K562 (cell line): ENCODE results near the gene DENND4C. TPM values are rescaled to one million over a fixed set of nuclear protein-coding genes. Genes with fewer than 3 reads are reported as not detected.
A peak's percentile ranks its signal among the peaks of the same experiment; 100 is the strongest.

ENCODE experiments used
- BHLHE40 ChIP-seq: IDR thresholded peaks from 2 replicates; pipeline ENCODE4 v1.6.1; 2011; ENCODE audit warnings: low read length, improper control_type of control experiment
- CBFA2T2 ChIP-seq: fragments of 450-650 bp; conservative IDR thresholded peaks from 2 replicates; pipeline ENCODE4 v1.6.1; 2017; ENCODE audit warnings: mild to moderate bottlenecking
- CEBPG ChIP-seq, 3 experiments: fragments of 200-800 bp in 1 of 3; sonication (Bioruptor generic) in 1 of 3; sonication (generic) in 1 of 3; formaldehyde crosslinking in 1 of 3; IDR thresholded peaks in 2 of 3; conservative IDR thresholded peaks in 1 of 3; 2 replicates each; pipeline versions ENCODE4 v1.6.1 to v1.8.0; 2016 to 2022; ENCODE audit warnings: missing compliant biosample characterization in 2 of 3, missing genetic modification characterization in 2 of 3, mild to moderate bottlenecking in 1 of 3, missing genetic modification reagents in 1 of 3
- CHCHD3 ChIP-seq: fragments of 250-450 bp; sonication (Bioruptor Pico); IDR thresholded peaks from 2 replicates; pipeline ENCODE4 v2.1.2; 2022; ENCODE audit warnings: mild to moderate bottlenecking
- CSDE1 ChIP-seq, 2 experiments: fragments of 450-650 bp; IDR thresholded peaks; 2 replicates each; pipeline ENCODE4 v1.6.1; 2016; ENCODE audit warnings: mild to moderate bottlenecking in 1 of 2
- DPF2 ChIP-seq: fragments of 450-650 bp; IDR thresholded peaks from 2 replicates; pipeline ENCODE4 v1.6.1; 2016
- FIP1L1 ChIP-seq: fragments of 200-400 bp; formaldehyde crosslinking; IDR thresholded peaks from 2 replicates; pipeline ENCODE4 v1.6.1; 2018; ENCODE audit warnings: mild to moderate bottlenecking, low read depth, low read length; ENCODE audit not compliant: poor library complexity, severe bottlenecking
- KAT7 ChIP-seq: sonication (generic); formaldehyde crosslinking; IDR thresholded peaks from 2 replicates; pipeline ENCODE4 v1.8.0; 2022; ENCODE audit warnings: missing genetic modification reagents, mild to moderate bottlenecking, borderline replicate concordance
- KDM4B ChIP-seq, 2 experiments: fragments of 450-650 bp in 1 of 2; sonication (generic) in 1 of 2; IDR thresholded peaks; 2 replicates each; pipeline ENCODE4 v1.6.1; 2016 to 2017; ENCODE audit warnings: borderline replicate concordance in 2 of 2, antibody characterized with exemption in 1 of 2, low read depth in 1 of 2, mild to moderate bottlenecking in 1 of 2
- MCM3 ChIP-seq: fragments of 450-650 bp; IDR thresholded peaks from 2 replicates; pipeline ENCODE4 v1.6.1; 2016
- MYC ChIP-seq, 2 experiments: fragments of 250-450 bp in 1 of 2; sonication (Bioruptor Pico) in 1 of 2; IDR thresholded peaks; 2 replicates each; pipeline versions ENCODE4 v1.5.1 to v1.6.1; 2012 to 2021; ENCODE audit warnings: low read depth in 2 of 2, borderline replicate concordance in 1 of 2, improper control_type of control experiment in 1 of 2, low read length in 1 of 2, mild to moderate bottlenecking in 1 of 2, moderate library complexity in 1 of 2
- NFE2L1 ChIP-seq: fragments of 450-650 bp; IDR thresholded peaks from 2 replicates; pipeline ENCODE4 v1.6.1; 2016; ENCODE audit warnings: missing genetic modification characterization, low read depth, mild to moderate bottlenecking, missing compliant biosample characterization, moderate library complexity, borderline replicate concordance
- PHB2 ChIP-seq: fragments of 450-650 bp; IDR thresholded peaks from 2 replicates; pipeline ENCODE4 v1.6.1; 2017; ENCODE audit warnings: low read depth
- PML ChIP-seq: IDR thresholded peaks from 2 replicates; pipeline ENCODE4 v1.6.1; 2012; ENCODE audit warnings: low read length, inconsistent platforms
- RBFOX2 ChIP-seq: fragments of 200-400 bp; formaldehyde crosslinking; IDR thresholded peaks from 2 replicates; pipeline ENCODE4 v1.6.1; 2017; ENCODE audit warnings: low read depth, mild to moderate bottlenecking, low read length, moderate library complexity
- RUNX1 ChIP-seq: sonication (generic); IDR thresholded peaks from 2 replicates; pipeline ENCODE4 v1.6.1; 2016; ENCODE audit warnings: antibody characterized with exemption, low read depth
- ZKSCAN3 ChIP-seq: fragments of 250-450 bp; sonication (Bioruptor Pico); IDR thresholded peaks from 2 replicates; pipeline ENCODE4 v1.4.0; 2020
- ZNF408 ChIP-seq: fragments of 250-450 bp; sonication (Bioruptor Pico); IDR thresholded peaks from 2 replicates; pipeline ENCODE4 v1.4.0; 2020; ENCODE audit warnings: low read depth, mild to moderate bottlenecking, moderate library complexity
- ZNF436 ChIP-seq: fragments of 250-450, 450-650 bp; sonication (Bioruptor Pico); formaldehyde crosslinking; IDR thresholded peaks from 2 replicates; pipeline ENCODE4 v1.7.0; 2020; ENCODE audit warnings: mild to moderate bottlenecking
- polyA plus RNA-seq, 8 experiments: library from polyadenylated mRNA; depleted of rRNA in 4 of 8; stranded (reverse) in 5 of 8; unstranded in 3 of 8; fragments of >200 nt; fragmentation: Nextera tagmentation in 2 of 8; fragmentation: Illumina TruSeq in 1 of 8; extraction: Ambion mirVana in 2 of 8; extraction: Trizol in 1 of 8; gene quantifications; 2 replicates each; pipeline versions ENCODE4 v1.2.1 to v1.2.3, GENCODE V29; 2011 to 2014; ENCODE audit warnings: inconsistent platforms in 1 of 8, missing spikeins in 1 of 8
- total RNA-seq, 7 experiments: library from RNA; depleted of rRNA in 6 of 7; stranded (reverse); fragments of >200 nt in 6 of 7; fragmentation: Illumina TruSeq in 2 of 7; extraction: Trizol in 2 of 7; gene quantifications; 2 replicates each; pipeline versions ENCODE4 v1.2.1 to v1.2.3, GENCODE V29; 2011 to 2021; ENCODE audit warnings: low replicate concordance in 1 of 7
- TF ChIP-seq, protein P1 (sequence below): fragments of 450-650 bp; formaldehyde crosslinking; IDR thresholded peaks from 2 replicates; pipeline ENCODE4 v1.4.0; 2022; ENCODE audit warnings: missing genetic modification characterization
- TF ChIP-seq, protein P2 (sequence below): fragments of 450-650 bp; formaldehyde crosslinking; IDR thresholded peaks from 2 replicates; pipeline ENCODE4 v1.4.0; 2022; ENCODE audit warnings: missing genetic modification characterization
- TF ChIP-seq, protein P3 (sequence below): fragments of 150-350 bp; IDR thresholded peaks from 2 replicates; pipeline ENCODE4 v1.6.1; 2014; ENCODE audit warnings: low read depth, mild to moderate bottlenecking, low read length, borderline replicate concordance
- TF ChIP-seq, protein P4 (sequence below): sonication (generic); formaldehyde crosslinking; IDR thresholded peaks from 2 replicates; pipeline ENCODE4 v1.8.1; 2023; ENCODE audit warnings: mild to moderate bottlenecking, missing genetic modification reagents, moderate library complexity

Gene DENND4C
- total and polyA plus RNA-seq, 9 of the 15 experiments (the other 6 are each of a cell fraction or from before 2014, with no cell fraction given): 4.8 to 31.8 (median 13.9) TPM

DNA sequence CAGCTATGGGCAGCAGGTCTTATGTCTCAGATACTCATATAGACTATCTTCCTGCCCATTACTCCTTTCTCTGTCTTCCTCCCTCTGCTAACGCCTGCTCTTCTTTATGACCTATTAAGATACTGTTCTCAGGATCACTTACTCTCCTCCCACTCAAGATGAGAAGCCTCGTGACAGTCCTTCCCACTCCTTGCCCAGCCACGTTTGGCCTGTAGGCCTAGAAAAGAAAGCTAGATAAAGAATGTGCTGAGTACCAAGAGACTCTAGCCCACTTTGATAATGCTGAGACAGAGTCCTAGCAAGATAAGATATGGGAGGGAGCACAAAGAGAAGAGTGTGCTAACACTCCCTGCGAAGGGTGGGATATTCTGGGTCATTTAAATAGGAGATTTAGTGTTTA lies 6.8 kb upstream of the DENND4C start (continued):
- TF ChIP-seq, protein P1, sequence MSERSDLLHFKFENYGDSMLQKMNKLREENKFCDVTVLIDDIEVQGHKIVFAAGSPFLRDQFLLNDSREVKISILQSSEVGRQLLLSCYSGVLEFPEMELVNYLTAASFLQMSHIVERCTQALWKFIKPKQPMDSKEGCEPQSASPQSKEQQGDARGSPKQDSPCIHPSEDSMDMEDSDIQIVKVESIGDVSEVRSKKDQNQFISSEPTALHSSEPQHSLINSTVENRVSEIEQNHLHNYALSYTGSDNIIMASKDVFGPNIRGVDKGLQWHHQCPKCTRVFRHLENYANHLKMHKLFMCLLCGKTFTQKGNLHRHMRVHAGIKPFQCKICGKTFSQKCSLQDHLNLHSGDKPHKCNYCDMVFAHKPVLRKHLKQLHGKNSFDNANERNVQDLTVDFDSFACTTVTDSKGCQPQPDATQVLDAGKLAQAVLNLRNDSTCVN (CRISPR knock-in tag): no peak
- TF ChIP-seq CBFA2T2 (peak; percentile 39), RUNX1 (no peak), PHB2 (no peak), FIP1L1 (no peak), DPF2 (peak; percentile 52), PML (no peak), RBFOX2 (no peak), KAT7 (CRISPR knock-in tag) (no peak), KDM4B (IDR thresholded peaks at IDR 0.05; ENCODE audit: borderline replicate concordance in 2 of 2, low read depth in 1 of 2) (no peak), MCM3 (no peak), CHCHD3 (CRISPR knock-in tag) (no peak), MYC (IDR thresholded peaks at IDR 0.05; ENCODE audit: low read depth, low read length) (no peak), MYC (CRISPR knock-in tag; IDR thresholded peaks at IDR 0.05; ENCODE audit: borderline replicate concordance, low read depth) (no peak), ZNF408 (no peak), CSDE1 (IDR thresholded peaks at IDR 0.05) (no peak), ZNF436 (no peak), NFE2L1 (tag) (no peak), BHLHE40 (no peak), CEBPG (CRISPR knock-in tag; IDR thresholded peaks at IDR 0.05) (no peak), CEBPG (tag; conservative IDR thresholded peaks at IDR 0.05 in 1 of 2, IDR thresholded peaks at IDR 0.05 in 1 of 2) (no peak), ZKSCAN3 (CRISPR knock-in tag) (no peak)
- TF ChIP-seq, protein P2, sequence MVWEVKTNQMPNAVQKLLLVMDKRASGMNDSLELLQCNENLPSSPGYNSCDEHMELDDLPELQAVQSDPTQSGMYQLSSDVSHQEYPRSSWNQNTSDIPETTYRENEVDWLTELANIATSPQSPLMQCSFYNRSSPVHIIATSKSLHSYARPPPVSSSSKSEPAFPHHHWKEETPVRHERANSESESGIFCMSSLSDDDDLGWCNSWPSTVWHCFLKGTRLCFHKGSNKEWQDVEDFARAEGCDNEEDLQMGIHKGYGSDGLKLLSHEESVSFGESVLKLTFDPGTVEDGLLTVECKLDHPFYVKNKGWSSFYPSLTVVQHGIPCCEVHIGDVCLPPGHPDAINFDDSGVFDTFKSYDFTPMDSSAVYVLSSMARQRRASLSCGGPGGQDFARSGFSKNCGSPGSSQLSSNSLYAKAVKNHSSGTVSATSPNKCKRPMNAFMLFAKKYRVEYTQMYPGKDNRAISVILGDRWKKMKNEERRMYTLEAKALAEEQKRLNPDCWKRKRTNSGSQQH (CRISPR knock-in tag): no peak
- TF ChIP-seq, protein P3, sequence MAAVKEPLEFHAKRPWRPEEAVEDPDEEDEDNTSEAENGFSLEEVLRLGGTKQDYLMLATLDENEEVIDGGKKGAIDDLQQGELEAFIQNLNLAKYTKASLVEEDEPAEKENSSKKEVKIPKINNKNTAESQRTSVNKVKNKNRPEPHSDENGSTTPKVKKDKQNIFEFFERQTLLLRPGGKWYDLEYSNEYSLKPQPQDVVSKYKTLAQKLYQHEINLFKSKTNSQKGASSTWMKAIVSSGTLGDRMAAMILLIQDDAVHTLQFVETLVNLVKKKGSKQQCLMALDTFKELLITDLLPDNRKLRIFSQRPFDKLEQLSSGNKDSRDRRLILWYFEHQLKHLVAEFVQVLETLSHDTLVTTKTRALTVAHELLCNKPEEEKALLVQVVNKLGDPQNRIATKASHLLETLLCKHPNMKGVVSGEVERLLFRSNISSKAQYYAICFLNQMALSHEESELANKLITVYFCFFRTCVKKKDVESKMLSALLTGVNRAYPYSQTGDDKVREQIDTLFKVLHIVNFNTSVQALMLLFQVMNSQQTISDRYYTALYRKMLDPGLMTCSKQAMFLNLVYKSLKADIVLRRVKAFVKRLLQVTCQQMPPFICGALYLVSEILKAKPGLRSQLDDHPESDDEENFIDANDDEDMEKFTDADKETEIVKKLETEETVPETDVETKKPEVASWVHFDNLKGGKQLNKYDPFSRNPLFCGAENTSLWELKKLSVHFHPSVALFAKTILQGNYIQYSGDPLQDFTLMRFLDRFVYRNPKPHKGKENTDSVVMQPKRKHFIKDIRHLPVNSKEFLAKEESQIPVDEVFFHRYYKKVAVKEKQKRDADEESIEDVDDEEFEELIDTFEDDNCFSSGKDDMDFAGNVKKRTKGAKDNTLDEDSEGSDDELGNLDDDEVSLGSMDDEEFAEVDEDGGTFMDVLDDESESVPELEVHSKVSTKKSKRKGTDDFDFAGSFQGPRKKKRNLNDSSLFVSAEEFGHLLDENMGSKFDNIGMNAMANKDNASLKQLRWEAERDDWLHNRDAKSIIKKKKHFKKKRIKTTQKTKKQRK: no peak
- TF ChIP-seq, protein P4, sequence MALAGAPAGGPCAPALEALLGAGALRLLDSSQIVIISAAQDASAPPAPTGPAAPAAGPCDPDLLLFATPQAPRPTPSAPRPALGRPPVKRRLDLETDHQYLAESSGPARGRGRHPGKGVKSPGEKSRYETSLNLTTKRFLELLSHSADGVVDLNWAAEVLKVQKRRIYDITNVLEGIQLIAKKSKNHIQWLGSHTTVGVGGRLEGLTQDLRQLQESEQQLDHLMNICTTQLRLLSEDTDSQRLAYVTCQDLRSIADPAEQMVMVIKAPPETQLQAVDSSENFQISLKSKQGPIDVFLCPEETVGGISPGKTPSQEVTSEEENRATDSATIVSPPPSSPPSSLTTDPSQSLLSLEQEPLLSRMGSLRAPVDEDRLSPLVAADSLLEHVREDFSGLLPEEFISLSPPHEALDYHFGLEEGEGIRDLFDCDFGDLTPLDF (CRISPR knock-in tag): no peak
